Kidney (tissue), 14 donors: ENCODE results near the gene DCXR. TPM values are rescaled to one million over a fixed set of nuclear protein-coding genes. Genes with fewer than 3 reads are reported as not detected.

ENCODE experiments used
- DNase-seq, 5 donors: peaks; one replicate each; pipeline ENCODE4 v3.0.0-alpha.2; 2013 to 2020
- FAIRE-seq: peaks from 2 replicates; lab custom pipeline; 2012; peaks lifted over from hg19 to GRCh38; lab: Jason Lieb, UNC
- H3K27ac ChIP-seq, 2 donors: one replicate each; pipeline ENCODE4 v1.7.0; 2013; ENCODE audit warnings: low read depth in 2 of 2, low read length in 2 of 2, inconsistent platforms in 1 of 2
- H3K27me3 ChIP-seq: one replicate; pipeline ENCODE4 v1.7.1; 2013; ENCODE audit warnings: low read length, inconsistent platforms; ENCODE audit not compliant: control insufficient read depth, insufficient read depth
- H3K36me3 ChIP-seq, 3 donors: one replicate each; pipeline versions ENCODE4 v1.7.0 to v1.7.1; 2013; ENCODE audit warnings: low read length in 3 of 3, control low read depth in 1 of 3, inconsistent platforms in 1 of 3; ENCODE audit not compliant: insufficient read depth in 3 of 3, control insufficient read depth in 2 of 3
- H3K4me1 ChIP-seq, 3 donors: one replicate each; pipeline versions ENCODE4 v1.7.0 to v1.7.1; 2013; ENCODE audit warnings: low read length in 3 of 3, inconsistent platforms in 1 of 3, low read depth in 1 of 3; ENCODE audit not compliant: control insufficient read depth in 2 of 3, insufficient read depth in 2 of 3
- H3K4me3 ChIP-seq, 3 donors: one replicate each; pipeline versions ENCODE4 v1.7.0 to v1.8.1; 2013; ENCODE audit warnings: low read length in 3 of 3, control low read depth in 1 of 3, inconsistent platforms in 1 of 3
- H3K9ac ChIP-seq, 3 donors: one replicate each; pipeline versions ENCODE4 v1.7.0 to v1.7.1; 2013; ENCODE audit warnings: low read length in 3 of 3, control low read depth in 1 of 3, inconsistent platforms in 1 of 3
- H3K9me3 ChIP-seq, 3 donors: one replicate each; pipeline versions ENCODE4 v1.7.0 to v1.7.1; 2013; ENCODE audit warnings: low read length in 3 of 3, control low read depth in 1 of 3, inconsistent platforms in 1 of 3; ENCODE audit not compliant: control insufficient read depth in 2 of 3, insufficient read depth in 1 of 3
- CTCF ChIP-seq: IDR thresholded peaks from 3 replicates; pipeline ENCODE4 v1.5.1; 2012; ENCODE audit warnings: mild to moderate bottlenecking, moderate library complexity, borderline replicate concordance; ENCODE audit not compliant: insufficient read depth; ENCODE audit errors: extremely low read depth
- intact Hi-C: fragments of 100-400 bp; cut with DNase I; formaldehyde crosslinking; loops from one replicate; pipeline ENCODE4 v1.11.1; 2022
- polyA plus RNA-seq: library from polyadenylated mRNA; stranded (reverse); fragments of 350-450 nt; fragmentation: Illumina TruSeq; extraction: RNeasy Lipid Tissue Mini Kit (QIAGEN cat#74804); gene quantifications from one replicate; pipeline ENCODE4 v1.2.3, GENCODE V29; 2014; ENCODE audit warnings: low read depth, low replicate concordance; ENCODE audit not compliant: insufficient read depth
- total RNA-seq: library from RNA; stranded (reverse); fragmentation: NEBNext Ultra II Directional; extraction: Animal tissue kit (Norgen Biotek cat#: 25700); gene quantifications from one replicate; pipeline ENCODE4 v1.2.1, GENCODE V29; 2021
- donor health status: control.
- donor health status: control.
- donor health status: control.
- donor health status: control.
- donor health status: control.
- donor health status: DM: yes; HTN: yes; CAD: no.
- donor health status: Normal renal cell carcinoma (clear cell type).

The DCXR gene
- total and polyA plus RNA-seq, 2 donors from 2014 or later = 102 to 551 TPM

GRCh38 chr17:82029391-82029790 lies 8.1 kb downstream of the DCXR start:
- no peaks in the 10 kb centered on the region for H3K36me3 ChIP-seq
- H3K27ac ChIP-seq = no peak overlapping the region
- peaks cover 0 to 13% (median 0%) of the 10 kb centered on the region in 3 donors for H3K4me1 ChIP-seq
- no peak overlapping the region for H3K9ac ChIP-seq
- H3K27me3 ChIP-seq = no peaks in the 10 kb centered on the region
- FAIRE-seq (no peak), DNase-seq (no peak)
- no peak overlapping the region for H3K4me3 ChIP-seq
- H3K9me3 ChIP-seq = no peaks in the 10 kb centered on the region
- no peak for TF ChIP-seq CTCF
- intact Hi-C loops = no loop called here

- no peak overlapping the region for H3K9ac ChIP-seq
- no peaks in the 10 kb centered on the region for H3K27me3 ChIP-seq
- no peaks in the 10 kb centered on the region for H3K36me3 ChIP-seq
- DNase-seq = no peak
- no peak for TF ChIP-seq CTCF
- no peaks in the 10 kb centered on the region for H3K9me3 ChIP-seq
- no peak overlapping the region for H3K27ac ChIP-seq
- intact Hi-C loops = no loop called here
- no peak for FAIRE-seq
- H3K4me3 ChIP-seq = no peak overlapping the region
- peaks cover 0 to 15% (median 0%) of the 10 kb centered on the region in 3 donors for H3K4me1 ChIP-seq
Observed at GRCh38 chr17:82028966-82029365, 8.5 kb downstream of the DCXR start.

GRCh38 chr17:82028246-82028645 lies 9.3 kb downstream of the DCXR start:
- intact Hi-C loops = no loop called here
- no peak for TF ChIP-seq CTCF
- no peak overlapping the region for H3K4me3 ChIP-seq

More at GRCh38 chr17:82028246-82028645, 9.3 kb downstream of the DCXR start:
- Histone ChIP-seq H3K36me3 (no peaks in the 10 kb centered on the region), H3K4me1 (peaks cover 0 to 20% (median 0%) of the 10 kb centered on the region in 3 donors), H3K9me3 (no peaks in the 10 kb centered on the region), H3K9ac (no peak overlapping the region), H3K27me3 (no peaks in the 10 kb centered on the region), H3K27ac (no peak overlapping the region)
- DNase-seq (no peak), FAIRE-seq (no peak)
